Activated CD8-positive, alpha-beta memory T cell treated with anti-CD3 and anti-CD28 coated beads for 24 hours (primary cell): ENCODE data around the gene SMIM31.

Source experiments
- DNase-seq: peaks from one replicate; pipeline ENCODE4 v3.0.0-alpha.2; 2020

The SMIM31 gene

DNA sequence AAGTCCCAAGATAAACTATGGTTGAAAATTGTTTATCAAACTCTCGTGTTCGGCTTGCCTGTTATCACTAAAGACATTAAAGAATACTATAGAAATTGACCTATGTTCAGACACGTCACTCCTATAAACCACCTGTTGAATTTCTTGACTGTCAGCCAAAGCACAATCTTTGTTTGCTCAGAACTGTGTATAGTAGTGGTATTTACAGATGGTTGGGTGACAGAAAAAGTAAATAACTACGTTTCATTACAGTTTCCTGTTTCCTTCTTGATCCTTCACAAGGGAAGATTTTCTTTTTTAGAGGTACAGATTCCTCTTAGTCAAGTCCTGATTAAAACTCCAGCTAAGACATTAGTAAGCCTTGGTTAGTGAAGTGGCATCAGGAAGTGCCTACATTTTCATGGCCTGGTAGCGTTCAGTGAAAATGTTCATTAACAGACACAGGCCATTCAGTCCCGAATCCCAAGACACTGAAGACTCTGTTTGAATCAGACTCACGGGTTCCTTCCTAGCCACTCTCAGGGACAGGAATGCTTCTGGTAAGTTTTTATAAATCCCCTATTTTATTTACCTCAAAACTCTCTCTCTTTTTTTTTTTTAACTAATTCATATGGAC, at the start of gene SMIM31:
SMIM31 (plus strand) TSS at position 259 of the 616 bp plus-strand sequence. CDS start 16,313 bp downstream, outside the sequence.
- no peak for DNase-seq

GRCh38 chr4:164706675-164707074, 47.3 kb upstream of the SMIM31 start:
- no peak for DNase-seq

GRCh38 chr4:164716901-164717300, 37.0 kb upstream of the SMIM31 start:
- DNase-seq, result no peak

DNA sequence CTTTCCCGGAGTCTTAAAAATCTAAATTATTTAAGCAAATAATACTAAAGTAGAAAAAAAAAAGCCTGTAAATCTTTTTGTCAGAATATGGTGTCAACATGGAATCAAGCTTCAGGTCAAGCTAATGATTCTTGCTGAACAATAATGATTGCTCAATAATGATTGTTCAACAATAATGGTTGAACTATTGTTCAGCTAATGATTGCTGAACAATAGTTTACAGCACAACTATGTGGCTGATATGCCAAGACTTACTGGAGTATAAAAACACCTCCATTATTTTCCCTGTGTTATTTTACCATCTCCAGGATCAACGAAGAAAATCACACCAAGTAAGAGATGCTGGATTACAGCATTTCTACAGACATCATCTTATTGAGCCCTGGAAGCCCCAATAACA, 35.1 kb upstream of the SMIM31 start:
- DNase-seq, result no peak

DNA sequence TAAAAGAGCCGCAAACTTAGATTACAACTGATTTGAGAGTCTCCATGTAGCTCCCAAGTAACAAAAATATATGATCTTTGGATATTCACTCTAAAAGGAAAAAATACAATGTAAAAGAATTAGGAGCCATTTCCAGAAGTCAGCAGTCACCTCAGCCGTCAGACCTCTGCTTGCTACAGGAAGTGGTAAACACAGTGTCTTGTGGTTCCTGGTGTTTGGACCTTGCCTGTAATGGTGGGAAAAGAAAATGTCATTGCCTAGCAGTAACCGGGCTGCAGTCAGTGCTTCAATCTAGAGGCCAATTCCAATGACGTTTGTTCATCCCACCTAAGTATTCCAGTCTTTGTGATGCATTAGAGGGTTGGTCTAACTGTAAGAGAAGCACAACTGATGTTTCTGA, 28.9 kb upstream of the SMIM31 start:
- DNase-seq, result no peak

GRCh38 chr4:164730705-164731393, 23.1 kb upstream of the SMIM31 start:
- no peak for DNase-seq

GRCh38 chr4:164731827-164732474, 22.0 kb upstream of the SMIM31 start:
- DNase-seq, result peak; percentile 68

GRCh38 chr4:164734484-164734883, 19.4 kb upstream of the SMIM31 start:
- DNase-seq, result no peak

- DNase-seq, result no peak
Measured at GRCh38 chr4:164748375-164748774, 5.6 kb upstream of the SMIM31 start.

DNA sequence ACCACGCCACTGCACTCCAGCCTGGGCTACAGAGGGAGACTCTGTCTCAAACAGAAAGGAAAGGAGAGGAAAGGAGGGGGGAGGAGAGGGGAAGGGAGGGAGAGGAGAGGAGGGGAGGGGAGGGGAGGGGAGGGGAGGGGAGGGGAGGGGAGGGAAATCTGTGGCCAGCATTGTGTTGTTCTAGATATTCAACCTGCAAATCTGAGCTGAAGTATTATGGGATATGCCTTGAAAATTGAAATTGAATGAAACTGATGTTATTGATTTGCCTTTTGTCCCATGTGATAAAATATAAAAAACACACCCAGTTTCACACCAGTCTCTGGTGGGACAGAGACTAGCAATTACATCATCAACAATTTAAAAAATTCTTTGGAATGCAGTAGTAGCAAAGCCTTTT, 1.5 kb downstream of the SMIM31 start:
- no peak for DNase-seq

DNA sequence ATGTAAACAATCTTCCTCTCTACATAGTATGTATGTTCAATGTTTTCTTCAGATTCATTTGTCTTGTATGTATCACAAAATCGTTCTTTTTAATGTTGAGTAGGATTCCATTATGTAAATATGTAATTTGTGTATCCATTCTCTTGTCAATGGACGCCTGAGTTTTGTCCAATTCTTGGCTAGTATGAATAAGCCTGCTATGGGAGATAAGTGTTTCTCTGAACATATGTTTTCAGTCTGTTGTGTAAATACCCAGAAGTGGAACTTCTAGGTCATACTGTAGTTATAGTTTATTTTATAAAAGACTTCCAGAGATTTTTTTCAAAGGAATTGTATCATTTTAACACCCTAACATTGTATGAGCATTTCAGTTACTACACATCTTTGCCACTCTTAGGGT, 2.8 kb downstream of the SMIM31 start:
- DNase-seq, result no peak

GRCh38 chr4:164761241-164761640, 7.3 kb downstream of the SMIM31 start:
- no peak for DNase-seq

- no peak for DNase-seq
Measured at GRCh38 chr4:164761746-164762275, 7.9 kb downstream of the SMIM31 start.

DNA sequence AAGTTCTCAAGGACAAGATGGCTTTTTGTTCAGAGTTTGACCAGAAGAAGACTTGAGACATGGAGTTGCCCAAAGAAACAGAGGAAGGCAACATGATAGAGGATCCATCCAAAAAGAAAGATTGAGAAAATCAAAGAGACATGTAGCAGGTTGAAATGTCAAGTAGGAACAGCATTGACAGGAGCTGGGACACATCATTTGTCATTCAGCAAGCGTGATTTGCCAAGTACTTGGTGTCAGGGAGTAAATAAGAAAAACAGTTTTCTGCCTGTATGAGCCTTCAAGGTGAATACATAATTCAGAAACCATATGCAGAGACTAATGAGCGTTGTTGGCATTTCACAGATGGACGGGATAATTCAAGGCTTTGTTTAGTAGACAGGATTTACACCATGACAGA, 11.2 kb downstream of the SMIM31 start:
- no peak for DNase-seq

DNA sequence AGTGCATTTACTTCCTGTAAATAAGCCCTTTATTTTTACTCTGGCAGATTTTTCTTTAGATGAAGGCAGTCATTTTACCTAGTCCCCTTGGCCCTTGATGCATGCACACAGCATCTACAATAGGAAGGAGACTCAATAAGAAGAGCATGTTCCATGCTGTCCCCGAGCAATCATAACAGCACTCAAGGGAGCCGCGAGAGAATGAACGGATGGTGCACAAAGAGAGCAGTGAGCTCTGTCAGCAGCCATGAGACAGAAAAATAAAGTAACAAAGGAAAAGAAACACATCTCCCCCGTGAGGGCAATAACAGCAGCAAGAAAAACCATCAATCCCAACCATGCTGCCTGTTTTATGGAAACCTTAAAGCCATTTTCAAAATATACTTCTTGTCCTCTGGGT, 11.9 kb downstream of the SMIM31 start:
- no peak for DNase-seq

- DNase-seq, result no peak
Measured at GRCh38 chr4:164768516-164768915, 14.6 kb downstream of the SMIM31 start.

DNA sequence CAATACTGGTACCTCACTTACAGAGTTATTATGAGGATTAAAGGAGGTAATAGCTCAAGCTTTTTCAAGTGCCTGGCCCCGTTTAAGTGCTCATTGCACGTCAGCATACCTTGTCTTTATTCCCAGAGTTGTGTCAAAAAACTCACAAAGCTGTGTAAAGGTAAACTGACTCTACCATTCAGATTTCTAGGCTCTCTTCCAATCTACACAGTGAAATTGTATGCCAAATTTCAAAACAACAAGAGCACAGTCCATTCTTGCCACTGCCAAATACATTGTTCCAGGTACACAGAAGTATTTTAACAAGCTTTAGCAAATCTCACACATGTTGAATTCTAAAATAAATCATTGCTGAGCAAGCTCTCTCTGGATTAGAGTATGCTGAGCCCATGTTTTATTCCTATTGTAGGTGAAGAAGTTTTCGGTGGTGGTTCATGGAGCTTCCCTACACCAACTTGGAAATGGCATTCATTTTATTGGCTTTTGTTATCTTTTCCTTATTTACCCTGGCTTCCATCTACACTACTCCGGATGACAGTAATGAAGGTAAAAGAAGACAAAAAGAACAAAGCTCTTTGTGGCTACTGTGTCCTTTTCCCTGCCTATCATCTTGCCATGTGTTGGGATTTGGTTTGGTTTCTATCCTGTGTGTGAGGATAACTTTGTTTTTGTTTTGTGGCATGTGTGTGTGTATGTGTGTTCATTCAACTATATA, 16.2 kb downstream of the SMIM31 start:
- no peak for DNase-seq

GRCh38 chr4:164771088-164771487, 17.2 kb downstream of the SMIM31 start:
- no peak for DNase-seq

- DNase-seq, result no peak
Measured at GRCh38 chr4:164772076-164772475, 18.1 kb downstream of the SMIM31 start.

DNA sequence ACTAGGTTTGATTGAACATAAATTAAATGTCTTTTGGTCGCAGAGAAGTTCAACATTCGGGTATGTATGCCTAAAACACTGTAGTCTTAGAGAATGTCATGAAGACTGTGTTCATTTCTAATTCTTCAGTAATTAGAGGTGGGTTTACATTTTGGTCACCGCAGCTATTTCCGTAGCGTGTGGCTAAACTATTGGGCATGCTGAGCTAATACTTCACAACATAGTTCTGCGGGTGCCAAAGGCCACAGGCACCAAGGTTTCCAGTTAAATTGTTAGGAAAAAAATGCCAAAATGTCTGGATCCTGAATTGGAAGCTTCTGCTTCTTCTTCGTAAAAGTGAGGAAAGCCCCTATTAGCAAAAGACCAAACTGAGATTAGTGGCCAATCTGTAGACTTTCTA, 25.1 kb downstream of the SMIM31 start:
- no peak for DNase-seq

DNA sequence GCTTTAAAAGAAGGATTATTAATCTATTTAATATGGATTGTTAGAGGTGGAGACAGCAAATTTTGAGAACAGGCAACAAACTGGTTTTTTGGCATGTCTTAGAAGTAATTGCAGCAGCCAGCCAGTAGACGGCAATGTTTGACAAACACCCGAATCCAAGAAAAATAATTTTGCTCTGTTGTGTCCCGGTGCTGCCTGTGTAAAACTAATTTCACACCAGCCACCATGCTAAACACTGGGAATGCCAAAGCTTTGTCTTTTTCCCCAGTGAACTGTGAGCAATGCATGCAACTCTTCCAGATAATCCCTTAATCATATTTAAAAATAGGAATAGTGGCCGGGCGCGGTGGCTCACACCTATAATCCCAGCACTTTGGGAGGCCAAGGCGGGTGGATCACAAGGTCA, 25.9 kb downstream of the SMIM31 start:
- no peak for DNase-seq

DNA sequence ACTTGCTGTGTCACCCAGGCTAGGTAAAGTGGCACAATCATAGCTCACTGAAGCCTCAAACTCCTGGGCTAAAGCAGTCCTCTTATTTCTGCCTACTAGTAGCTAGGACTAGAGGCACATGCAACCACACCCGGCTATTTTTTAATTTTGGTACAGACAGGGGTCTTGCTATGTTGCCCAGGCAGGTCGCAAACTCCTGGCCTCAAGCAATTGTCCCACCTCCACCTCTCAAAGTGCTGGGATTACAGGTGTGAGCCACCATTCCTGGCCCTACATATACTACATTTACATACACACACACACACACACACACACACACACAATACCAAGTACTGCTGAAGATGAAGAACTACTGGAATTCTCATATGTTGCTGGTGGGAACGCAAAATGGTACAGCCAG, 26.9 kb downstream of the SMIM31 start:
- DNase-seq, result no peak

- DNase-seq, result no peak
Measured at GRCh38 chr4:164783976-164784375, 30.0 kb downstream of the SMIM31 start.
